Kidney (tissue), 14 donors: ENCODE data around the gene GNAO1. TPM values are rescaled to one million over a fixed set of nuclear protein-coding genes. Genes with fewer than 3 reads are reported as not detected.

Experiments used
- DNase-seq, 5 donors: peaks; one replicate each; pipeline ENCODE4 v3.0.0-alpha.2; 2013 to 2020
- FAIRE-seq: peaks from 2 replicates; lab custom pipeline; 2012; peaks lifted over from hg19 to GRCh38; lab: Jason Lieb, UNC
- H3K27ac ChIP-seq, 2 donors: one replicate each; pipeline ENCODE4 v1.7.0; 2013; ENCODE audit warnings: low read depth in 2 of 2, low read length in 2 of 2, inconsistent platforms in 1 of 2
- H3K27me3 ChIP-seq: one replicate; pipeline ENCODE4 v1.7.1; 2013; ENCODE audit warnings: low read length, inconsistent platforms; ENCODE audit not compliant: control insufficient read depth, insufficient read depth
- H3K36me3 ChIP-seq, 3 donors: one replicate each; pipeline versions ENCODE4 v1.7.0 to v1.7.1; 2013; ENCODE audit warnings: low read length in 3 of 3, control low read depth in 1 of 3, inconsistent platforms in 1 of 3; ENCODE audit not compliant: insufficient read depth in 3 of 3, control insufficient read depth in 2 of 3
- H3K4me1 ChIP-seq, 3 donors: one replicate each; pipeline versions ENCODE4 v1.7.0 to v1.7.1; 2013; ENCODE audit warnings: low read length in 3 of 3, inconsistent platforms in 1 of 3, low read depth in 1 of 3; ENCODE audit not compliant: control insufficient read depth in 2 of 3, insufficient read depth in 2 of 3
- H3K4me3 ChIP-seq, 3 donors: one replicate each; pipeline versions ENCODE4 v1.7.0 to v1.8.1; 2013; ENCODE audit warnings: low read length in 3 of 3, control low read depth in 1 of 3, inconsistent platforms in 1 of 3
- H3K9ac ChIP-seq, 3 donors: one replicate each; pipeline versions ENCODE4 v1.7.0 to v1.7.1; 2013; ENCODE audit warnings: low read length in 3 of 3, control low read depth in 1 of 3, inconsistent platforms in 1 of 3
- H3K9me3 ChIP-seq, 3 donors: one replicate each; pipeline versions ENCODE4 v1.7.0 to v1.7.1; 2013; ENCODE audit warnings: low read length in 3 of 3, control low read depth in 1 of 3, inconsistent platforms in 1 of 3; ENCODE audit not compliant: control insufficient read depth in 2 of 3, insufficient read depth in 1 of 3
- CTCF ChIP-seq: IDR thresholded peaks from 3 replicates; pipeline ENCODE4 v1.5.1; 2012; ENCODE audit warnings: mild to moderate bottlenecking, moderate library complexity, borderline replicate concordance; ENCODE audit not compliant: insufficient read depth; ENCODE audit errors: extremely low read depth
- intact Hi-C: fragments of 100-400 bp; cut with DNase I; formaldehyde crosslinking; loops from one replicate; pipeline ENCODE4 v1.11.1; 2022
- polyA plus RNA-seq: library from polyadenylated mRNA; stranded (reverse); fragments of 350-450 nt; fragmentation: Illumina TruSeq; extraction: RNeasy Lipid Tissue Mini Kit (QIAGEN cat#74804); gene quantifications from one replicate; pipeline ENCODE4 v1.2.3, GENCODE V29; 2014; ENCODE audit warnings: low read depth, low replicate concordance; ENCODE audit not compliant: insufficient read depth
- total RNA-seq: library from RNA; stranded (reverse); fragmentation: NEBNext Ultra II Directional; extraction: Animal tissue kit (Norgen Biotek cat#: 25700); gene quantifications from one replicate; pipeline ENCODE4 v1.2.1, GENCODE V29; 2021
- donor health status: control.
- donor health status: control.
- donor health status: control.
- donor health status: control.
- donor health status: control.
- donor health status: DM: yes; HTN: yes; CAD: no.
- donor health status: Normal renal cell carcinoma (clear cell type).

GNAO1 gene
- total and polyA plus RNA-seq, 2 donors from 2014 or later: 1.5 to 4.3 TPM

- FAIRE-seq: no peak
- intact Hi-C loops: no loop called here
Measured at GRCh38 chr16:56266641-56267607, 75.6 kb downstream of the GNAO1 start.

GRCh38 chr16:56267888-56268287, 76.6 kb downstream of the GNAO1 start:
- Histone ChIP-seq H3K4me1 (no peaks in the 10 kb centered on the region), H3K9ac (no peak overlapping the region), H3K4me3 (no peak overlapping the region), H3K27ac (no peak overlapping the region), H3K36me3 (no peaks in the 10 kb centered on the region), H3K9me3 (no peaks in the 10 kb centered on the region), H3K27me3 (no peaks in the 10 kb centered on the region)
- TF ChIP-seq CTCF: no peak
- intact Hi-C loops: no loop called here
- FAIRE-seq (no peak), DNase-seq (no peak)

More at GRCh38 chr16:56266641-56267607, 75.6 kb downstream of the GNAO1 start:
- Histone ChIP-seq H3K36me3 (no peaks in the 10 kb centered on the region), H3K4me3 (no peak overlapping the region), H3K27ac (no peak overlapping the region), H3K9me3 (no peaks in the 10 kb centered on the region), H3K9ac (no peak overlapping the region), H3K27me3 (no peaks in the 10 kb centered on the region), H3K4me1 (peaks cover 0 to 3% (median 0%) of the 10 kb centered on the region in 3 donors)
- DNase-seq: no peak
- TF ChIP-seq CTCF: no peak

GRCh38 chr16:56268799-56269198, 77.5 kb downstream of the GNAO1 start:
- intact Hi-C loops: no loop called here
- Histone ChIP-seq H3K27ac (no peak overlapping the region), H3K9me3 (no peaks in the 10 kb centered on the region), H3K27me3 (no peaks in the 10 kb centered on the region), H3K4me3 (no peak overlapping the region), H3K36me3 (no peaks in the 10 kb centered on the region), H3K9ac (no peak overlapping the region), H3K4me1 (no peaks in the 10 kb centered on the region)
- DNase-seq (peak in 1 of 5 donors; percentile 33), FAIRE-seq (no peak)
- no peak for TF ChIP-seq CTCF
